ENCODE data around the gene IMP3.

GRCh38 chr15:75671730-75672602, 31.9 kb upstream of the IMP3 start:
- TF ChIP-seq CTCF (optimal IDR thresholded peaks at IDR 0.05 in 1 of 3, IDR thresholded peaks at IDR 0.05 in 1 of 3, conservative IDR thresholded peaks at IDR 0.05 in 1 of 3; ENCODE audit: extremely low read depth in 1 of 3, insufficient read depth in 2 of 3, low read length in 3 of 3) (no peak), EZH2 (IDR thresholded peaks at IDR 0.05; ENCODE audit: low read length) (no peak)
